K562 (cell line): ENCODE results near the gene ACAP3. TPM values are rescaled to one million over a fixed set of nuclear protein-coding genes. Genes with fewer than 3 reads are reported as not detected.
A peak's percentile ranks its signal among the peaks of the same experiment; 100 is the strongest.

Experiments
- ATAC-seq: fragments of 200-7000 bp; cut with Tn5 transposase; 3 replicates; pipeline ENCODE4 v1.9.1; 2020; ENCODE audit warnings: moderate library complexity
- BruUV-seq: library from RNA; stranded (reverse); fragments of 400-500 nt; replicated peaks from 2 replicates; lab custom pipeline; 2021; lab: Mats Ljungman, UMichigan
- CTCF ChIA-PET: fragments of 300-600 bp; formaldehyde crosslinking; extraction: SDS; loops from one replicate; lab custom pipeline; 2021; ENCODE audit warnings: low intra/inter-chr PET ratio; lab: Yijun Ruan, JAX
- POLR2A ChIA-PET: fragments of 300-600, 350-650 bp; sonication (Branson Sonifier 250); formaldehyde crosslinking; extraction: SDS; loops from one replicate; lab custom pipeline; 2021; ENCODE audit warnings: antibody characterized with exemption, inconsistent platforms; lab: Yijun Ruan, JAX
- DNase-seq, 4 experiments: peaks; one replicate each; pipeline versions ENCODE4 v3.0.0 to v3.0.0-alpha.2; 2011 to 2018; ENCODE audit warnings: low spot score in 3 of 4, mixed read lengths in 3 of 4; ENCODE audit errors: extremely low read depth in 1 of 4
- FAIRE-seq: peaks from 2 replicates; lab custom pipeline; 2011; peaks lifted over from hg19 to GRCh38; lab: Jason Lieb, UNC
- H2AFZ ChIP-seq: 2 replicates; pipeline ENCODE4 v1.6.0; 2011; ENCODE audit warnings: low read depth, low read length, control low read depth, inconsistent platforms
- H3K27ac ChIP-seq: fragments of 200-600 bp; 3 replicates; pipeline ENCODE4 v1.8.0; 2011; ENCODE audit warnings: low read depth, mild to moderate bottlenecking, control low read depth, inconsistent platforms, low read length, moderate library complexity, mixed read lengths; ENCODE audit errors: extremely low read depth
- H3K27me3 ChIP-seq, 2 experiments: fragments of 300-600 bp in 1 of 2; 2 replicates in 1 of 2; 3 replicates in 1 of 2; pipeline versions ENCODE4 v1.6.0 to v1.8.0; 2011; ENCODE audit warnings: inconsistent platforms in 2 of 2, low read length in 2 of 2, mild to moderate bottlenecking in 1 of 2, mixed read lengths in 1 of 2, moderate library complexity in 1 of 2; ENCODE audit not compliant: control insufficient read depth in 2 of 2, insufficient read depth in 2 of 2
- H3K36me3 ChIP-seq: fragments of 300-600 bp; 3 replicates; pipeline ENCODE4 v1.8.0; 2011; ENCODE audit warnings: mild to moderate bottlenecking, low read length, inconsistent platforms; ENCODE audit not compliant: control insufficient read depth, insufficient read depth
- H3K4me1 ChIP-seq, 2 experiments: fragments of 200-600 bp in 1 of 2; replicated peaks in 1 of 2; 2 replicates in 1 of 2; 3 replicates in 1 of 2; pipeline versions ENCODE4 v1.5.1 to v1.8.0; 2011; ENCODE audit warnings: inconsistent platforms in 2 of 2, low read length in 2 of 2, mild to moderate bottlenecking in 1 of 2, mixed read lengths in 1 of 2, moderate library complexity in 1 of 2; ENCODE audit not compliant: control insufficient read depth in 2 of 2, insufficient read depth in 2 of 2
- H3K4me2 ChIP-seq: 2 replicates; pipeline ENCODE4 v1.6.1; 2011; ENCODE audit warnings: low read length, control low read depth, inconsistent platforms, mixed read lengths; ENCODE audit not compliant: insufficient read depth
- H3K4me3 ChIP-seq: fragments of 200-600 bp; sonication (generic), shearing (Covaris generic); 2 replicates; pipeline ENCODE4 v1.5.1; 2016; ENCODE audit warnings: control low read depth, inconsistent platforms
- H3K79me2 ChIP-seq: fragments of 200-600 bp; 3 replicates; pipeline ENCODE4 v1.8.0; 2011; ENCODE audit warnings: low read length, inconsistent platforms; ENCODE audit not compliant: control insufficient read depth, insufficient read depth
- H3K9ac ChIP-seq, 2 experiments: 2 replicates each; pipeline versions ENCODE4 v1.6.0 to v1.6.1; 2011; ENCODE audit warnings: low read depth in 2 of 2, low read length in 2 of 2, control low read depth in 1 of 2, inconsistent platforms in 1 of 2, mild to moderate bottlenecking in 1 of 2, mixed read lengths in 1 of 2; ENCODE audit not compliant: insufficient read depth in 1 of 2
- H3K9me1 ChIP-seq: one replicate; pipeline ENCODE4 v1.6.0; 2011; ENCODE audit warnings: inconsistent platforms, mild to moderate bottlenecking, low read length, moderate library complexity; ENCODE audit not compliant: control insufficient read depth, insufficient read depth
- H3K9me3 ChIP-seq: replicated peaks from 2 replicates; pipeline ENCODE4 v1.5.1; 2011; ENCODE audit warnings: low read depth, low read length, inconsistent platforms; ENCODE audit not compliant: control insufficient read depth, insufficient read depth
- H4K20me1 ChIP-seq: replicated peaks from 2 replicates; pipeline ENCODE4 v1.6.1; 2011; ENCODE audit warnings: low read length, inconsistent platforms, mixed read lengths; ENCODE audit not compliant: control insufficient read depth, insufficient read depth
- E4F1 ChIP-seq: fragments of 250-450 bp; sonication (Bioruptor Pico); IDR thresholded peaks from 2 replicates; pipeline ENCODE4 v1.5.0; 2021; ENCODE audit warnings: mild to moderate bottlenecking, borderline replicate concordance
- PCBP1 ChIP-seq: fragments of 200-400 bp; formaldehyde crosslinking; IDR thresholded peaks from 2 replicates; pipeline ENCODE4 v1.6.1; 2018; ENCODE audit warnings: mild to moderate bottlenecking, low read depth, low read length; ENCODE audit not compliant: poor library complexity, severe bottlenecking
- POLR2G ChIP-seq: fragments of 200-400 bp; formaldehyde crosslinking; IDR thresholded peaks from 2 replicates; pipeline ENCODE4 v1.6.1; 2017; ENCODE audit warnings: low read depth, mild to moderate bottlenecking, antibody characterized with exemption, low read length, moderate library complexity
- RBFOX2 ChIP-seq: fragments of 200-400 bp; formaldehyde crosslinking; IDR thresholded peaks from 2 replicates; pipeline ENCODE4 v1.6.1; 2017; ENCODE audit warnings: low read depth, mild to moderate bottlenecking, low read length, moderate library complexity
- ZBTB33 ChIP-seq: sonication (generic); formaldehyde crosslinking; IDR thresholded peaks from 2 replicates; pipeline ENCODE4 v1.8.1; 2023; ENCODE audit warnings: mild to moderate bottlenecking, missing genetic modification reagents
- ZNF589 ChIP-seq: fragments of 200-800 bp; sonication (Bioruptor generic); IDR thresholded peaks from 2 replicates; pipeline ENCODE4 v1.6.1; 2016; ENCODE audit warnings: low read depth, missing genetic modification characterization, missing compliant biosample characterization
- WGBS: fragments of 100-300 bp; shearing (Covaris generic); methylation state at CpG from one replicate; pipeline ENCODE4 v1.1.6; 2016; ENCODE audit warnings: low coverage, mixed read lengths; ENCODE audit not compliant: insufficient coverage; ENCODE audit errors: missing lambda C conversion rate; 5-methylcytosine and 5-hydroxymethylcytosine counted together
- in situ Hi-C: fragments of 300-500 bp; cut with MboI; formaldehyde crosslinking; loops from 4 replicates; pipeline ENCODE4 v1.15.0; 2018; ENCODE audit warnings: inconsistent platforms, mixed read lengths
- intact Hi-C: fragments of 100-400 bp; cut with micrococcal nuclease; formaldehyde crosslinking; loops from 2 replicates; pipeline ENCODE4 v1.14.2; 2022
- polyA plus RNA-seq, 8 experiments: library from polyadenylated mRNA; depleted of rRNA in 4 of 8; stranded (reverse) in 5 of 8; unstranded in 3 of 8; fragments of >200 nt; fragmentation: Nextera tagmentation in 2 of 8; fragmentation: Illumina TruSeq in 1 of 8; extraction: Ambion mirVana in 2 of 8; extraction: Trizol in 1 of 8; gene quantifications; 2 replicates each; pipeline versions ENCODE4 v1.2.1 to v1.2.3, GENCODE V29; 2011 to 2014; ENCODE audit warnings: inconsistent platforms in 1 of 8, missing spikeins in 1 of 8
- total RNA-seq, 7 experiments: library from RNA; depleted of rRNA in 6 of 7; stranded (reverse); fragments of >200 nt in 6 of 7; fragmentation: Illumina TruSeq in 2 of 7; extraction: Trizol in 2 of 7; gene quantifications; 2 replicates each; pipeline versions ENCODE4 v1.2.1 to v1.2.3, GENCODE V29; 2011 to 2021; ENCODE audit warnings: low replicate concordance in 1 of 7

The ACAP3 gene
- total and polyA plus RNA-seq, 9 of the 15 experiments (the other 6 are each of a cell fraction or from before 2014, with no cell fraction given): 0.01 to 49.0 (median 12.0) TPM

GRCh38 chr1:1355416-1355815, 47.7 kb upstream of the ACAP3 start:
- ATAC-seq (no peak), FAIRE-seq (no peak)

More at GRCh38 chr1:1355416-1355815, 47.7 kb upstream of the ACAP3 start:
- Histone ChIP-seq H3K27me3 (no peaks in the 10 kb centered on the region), H3K4me2 (no peak overlapping the region), H3K9me3 (no peaks in the 10 kb centered on the region), H3K36me3 (no peaks in the 10 kb centered on the region), H2AFZ (no peak overlapping the region), H3K9me1 (no peaks in the 10 kb centered on the region), H3K4me1 (peaks cover 24 to 87% of the 10 kb centered on the region in 2 experiments), H4K20me1 (peaks cover 3% of the 10 kb centered on the region; the same call in 1 of the 2 replicates), H3K27ac (no peak overlapping the region), H3K9ac (no peak overlapping the region), H3K4me3 (no peak overlapping the region), H3K79me2 (peaks cover 10% of the 10 kb centered on the region; the same call in 2 of the 3 replicates)
- CTCF ChIA-PET: no interaction called here
- intact Hi-C loops: no loop called here
- no TSS peak for BruUV-seq
- no peak for TF ChIP-seq E4F1 (CRISPR knock-in tag)
- peak; percentile 27; the same call in 1 of the 2 replicates for TF ChIP-seq POLR2G
- no peak for TF ChIP-seq ZNF589 (CRISPR knock-in tag)
- peak; percentile 86 for TF ChIP-seq ZBTB33 (CRISPR knock-in tag)
- TF ChIP-seq PCBP1: peak; percentile 9
- 0 out of 2 replicates have a peak, but pooled peaks have one; percentile 5 for TF ChIP-seq RBFOX2
- POLR2A ChIA-PET: no interaction called here
- in situ Hi-C loops: no loop called here
- no peak for DNase-seq
- WGBS: 88% methylated on average over 28 of the region's 52 CpGs
